ENCODE data around the gene SECISBP2L.

Gene SECISBP2L

GRCh38 chr15:49026700-49027099 is 19.5 kb downstream of the SECISBP2L start:
- Histone ChIP-seq H3K9me3 (no peaks in the 10 kb centered on the region), H3K27me3 (no peaks in the 10 kb centered on the region), H3K36me3 (peaks cover 3% of the 10 kb centered on the region; the same call in 1 of the 2 replicates), H3K4me3 (ENCODE audit: low read depth, low read length) (no peak overlapping the region), H3K4me1 (no peaks in the 10 kb centered on the region)
- no peak for DNase-seq
- TF ChIP-seq CTCF (IDR thresholded peaks at IDR 0.05; ENCODE audit: low read depth, low read length) = no peak

GRCh38 chr15:49024840-49025239 is 21.4 kb downstream of the SECISBP2L start:
- Histone ChIP-seq H3K36me3 (peaks cover 3% of the 10 kb centered on the region; the same call in 1 of the 2 replicates), H3K27me3 (no peaks in the 10 kb centered on the region), H3K4me3 (ENCODE audit: low read depth, low read length) (no peak overlapping the region), H3K9me3 (no peaks in the 10 kb centered on the region), H3K4me1 (no peaks in the 10 kb centered on the region)
- no peak for TF ChIP-seq CTCF (IDR thresholded peaks at IDR 0.05; ENCODE audit: low read depth, low read length)
- no peak for DNase-seq

- H3K27me3 ChIP-seq = no peaks in the 10 kb centered on the region
- no peak overlapping the region for H3K4me3 ChIP-seq (ENCODE audit: low read depth, low read length)
- no peak for DNase-seq
- no peaks in the 10 kb centered on the region for H3K9me3 ChIP-seq
- no peak for TF ChIP-seq CTCF (IDR thresholded peaks at IDR 0.05; ENCODE audit: low read depth, low read length)
- H3K36me3 ChIP-seq = peaks cover 3% of the 10 kb centered on the region; the same call in 1 of the 2 replicates
- H3K4me1 ChIP-seq = no peaks in the 10 kb centered on the region
Observed at GRCh38 chr15:49023354-49023753, 22.9 kb downstream of the SECISBP2L start.

GRCh38 chr15:49015896-49016295 is 30.4 kb downstream of the SECISBP2L start:
- no peaks in the 10 kb centered on the region for H3K4me1 ChIP-seq
- H3K36me3 ChIP-seq = peaks cover 4% of the 10 kb centered on the region; the same call in 1 of the 2 replicates
- H3K9me3 ChIP-seq = no peaks in the 10 kb centered on the region
- no peak for TF ChIP-seq CTCF (IDR thresholded peaks at IDR 0.05; ENCODE audit: low read depth, low read length)
- no peak overlapping the region for H3K4me3 ChIP-seq (ENCODE audit: low read depth, low read length)
- H3K27me3 ChIP-seq = no peaks in the 10 kb centered on the region
- DNase-seq = no peak

DNA sequence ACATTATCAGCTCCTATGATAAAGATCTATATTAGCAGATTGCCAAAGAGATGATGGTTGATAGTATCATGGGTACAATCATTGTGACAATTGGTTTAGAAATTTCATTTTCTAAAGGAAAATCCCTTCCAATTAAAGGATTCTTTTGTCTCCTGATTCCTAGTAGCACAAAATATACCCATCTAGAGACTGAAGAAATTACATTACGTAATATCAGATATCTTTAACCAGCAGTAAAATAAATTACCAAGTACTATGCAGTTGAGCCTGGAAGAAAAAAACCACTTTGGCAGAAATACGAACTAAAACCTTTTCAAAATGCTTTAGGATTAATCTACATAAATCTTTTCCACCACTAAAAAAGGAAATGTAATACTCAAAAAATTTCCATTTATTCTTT is 46.9 kb downstream of the SECISBP2L start:
- no peaks in the 10 kb centered on the region for H3K9me3 ChIP-seq
- H3K4me1 ChIP-seq = no peaks in the 10 kb centered on the region
- peaks cover 24% of the 10 kb centered on the region for H3K36me3 ChIP-seq
- no peak overlapping the region for H3K4me3 ChIP-seq (ENCODE audit: low read depth, low read length)
- no peak for DNase-seq
- no peak for TF ChIP-seq CTCF (IDR thresholded peaks at IDR 0.05; ENCODE audit: low read depth, low read length)
- H3K27me3 ChIP-seq = no peaks in the 10 kb centered on the region

GRCh38 chr15:48996276-48996675 is 50.0 kb downstream of the SECISBP2L start:
- Histone ChIP-seq H3K36me3 (peaks cover 36% of the 10 kb centered on the region), H3K4me3 (ENCODE audit: low read depth, low read length) (no peak overlapping the region), H3K4me1 (no peaks in the 10 kb centered on the region), H3K27me3 (no peaks in the 10 kb centered on the region), H3K9me3 (no peaks in the 10 kb centered on the region)
- no peak for DNase-seq
- TF ChIP-seq CTCF (IDR thresholded peaks at IDR 0.05; ENCODE audit: low read depth, low read length) = no peak

Data from BE2C (cell line).